Mesodermal cell (in vitro differentiated cells): ENCODE data around the gene CNTF.

Experiments used
- H3K27ac ChIP-seq: 2 replicates; pipeline ENCODE4 v1.7.0; 2013; ENCODE audit warnings: mild to moderate bottlenecking, low read depth, low read length, moderate library complexity; ENCODE audit not compliant: severe bottlenecking
- H3K36me3 ChIP-seq: 2 replicates; pipeline ENCODE4 v1.7.1; 2013; ENCODE audit warnings: mild to moderate bottlenecking, low read length, moderate library complexity; ENCODE audit not compliant: control insufficient read depth, insufficient read depth
- H3K4me1 ChIP-seq: one replicate; pipeline ENCODE4 v1.7.1; 2013; ENCODE audit warnings: mild to moderate bottlenecking, low read length; ENCODE audit not compliant: insufficient read depth, control insufficient read depth, poor library complexity, severe bottlenecking
- H3K4me3 ChIP-seq: 2 replicates; pipeline ENCODE4 v1.7.0; 2013; ENCODE audit warnings: low read length, control low read depth, mild to moderate bottlenecking; ENCODE audit not compliant: insufficient read depth, poor library complexity, severe bottlenecking; ENCODE audit errors: extremely low read depth
- H3K9me3 ChIP-seq: 2 replicates; pipeline ENCODE4 v1.7.1; 2013; ENCODE audit warnings: mild to moderate bottlenecking, low read length, moderate library complexity; ENCODE audit not compliant: control insufficient read depth
- WGBS, 2 experiments: methylation state at CpG; one replicate each; pipeline ENCODE4 v1.1.5; 2013; ENCODE audit warnings: missing lambda C conversion rate in 2 of 2; ENCODE audit not compliant: insufficient coverage in 2 of 2; 5-methylcytosine and 5-hydroxymethylcytosine counted together

The CNTF gene

DNA sequence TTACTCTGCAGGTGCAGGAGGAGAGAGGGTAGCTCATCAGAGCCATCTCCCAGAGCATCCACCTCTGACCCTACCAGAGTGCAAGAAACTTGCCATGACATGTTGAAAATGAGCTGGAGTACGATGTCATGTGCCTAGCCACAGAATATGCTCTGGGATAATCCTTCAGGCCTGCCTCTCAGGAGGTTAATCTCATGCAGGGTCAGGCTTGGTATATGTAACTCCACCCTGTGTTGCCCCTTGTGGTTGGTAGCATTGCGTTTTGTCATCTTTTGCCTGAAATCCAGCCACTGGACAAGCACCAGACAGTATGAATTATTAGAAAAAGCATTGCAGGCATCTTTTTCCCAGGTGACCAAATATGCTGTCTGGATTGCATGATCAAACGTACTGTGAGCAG lies 36.2 kb downstream of the CNTF start:
- WGBS, 2 experiments = 68 to 80% methylated on average over 2 of the region's 3 CpGs
- Histone ChIP-seq H3K4me3 (no peak overlapping the region), H3K9me3 (no peaks in the 10 kb centered on the region), H3K27ac (no peak overlapping the region), H3K4me1 (no peaks in the 10 kb centered on the region), H3K36me3 (no peaks in the 10 kb centered on the region)

DNA sequence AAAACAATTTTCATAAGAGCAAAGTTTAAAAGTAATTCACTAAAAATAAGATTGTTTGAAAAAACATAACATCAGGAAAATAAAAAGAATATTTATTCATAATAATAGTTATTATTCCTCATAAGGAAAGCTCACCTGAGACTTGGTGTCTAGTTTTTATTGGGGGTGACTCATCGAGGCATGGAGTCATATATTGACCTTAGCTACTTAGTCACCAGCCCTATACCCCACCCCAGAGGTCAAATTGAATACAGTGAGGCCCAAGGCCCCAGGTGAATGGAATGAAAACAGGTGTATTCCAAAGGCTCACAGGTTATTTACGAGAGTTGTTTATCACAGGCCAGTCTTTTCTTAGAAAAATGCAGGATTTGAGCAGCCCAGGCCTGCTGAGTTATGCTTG lies 36.9 kb downstream of the CNTF start:
- H3K4me1 ChIP-seq = no peaks in the 10 kb centered on the region
- 67 to 73% methylated on average over 1 of the region's 2 CpGs for WGBS, 2 experiments
- no peaks in the 10 kb centered on the region for H3K36me3 ChIP-seq
- no peak overlapping the region for H3K27ac ChIP-seq
- no peak overlapping the region for H3K4me3 ChIP-seq
- no peaks in the 10 kb centered on the region for H3K9me3 ChIP-seq

DNA sequence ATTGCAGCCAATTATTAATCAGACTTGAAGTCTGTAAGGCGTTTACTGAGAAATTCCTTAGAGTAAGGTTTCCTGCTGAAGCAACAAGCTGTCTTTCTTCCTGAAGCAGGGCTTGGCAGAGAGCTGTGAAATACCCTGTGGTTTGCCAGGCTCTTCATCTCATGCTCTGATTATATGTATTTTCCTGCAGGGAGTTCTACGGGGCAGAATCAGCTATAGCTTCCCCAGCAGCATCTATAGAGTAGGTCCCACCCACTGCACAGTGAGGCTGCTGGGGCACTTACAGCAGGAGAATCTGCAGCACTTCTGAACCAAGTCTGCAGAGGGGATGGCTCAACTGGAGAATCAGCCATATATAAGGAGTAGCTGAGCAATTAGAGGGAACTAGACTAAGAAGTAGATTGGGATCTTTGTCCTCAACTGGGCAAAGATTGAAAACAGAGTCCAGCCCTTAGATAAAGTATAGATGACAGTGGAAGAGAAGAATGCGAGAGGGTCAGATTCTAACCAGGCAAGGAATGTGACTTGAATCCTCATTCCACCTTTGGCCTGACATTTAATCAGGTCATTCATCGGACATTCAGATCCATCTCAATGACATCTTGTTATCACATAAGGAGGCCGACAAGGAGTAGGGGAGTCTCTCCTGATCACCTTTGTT lies 37.6 kb downstream of the CNTF start:
- no peaks in the 10 kb centered on the region for H3K36me3 ChIP-seq
- WGBS, 2 experiments = 78 to 100% methylated on average over 1 to 2 of the region's 5 CpGs
- no peak overlapping the region for H3K4me3 ChIP-seq
- no peaks in the 10 kb centered on the region for H3K9me3 ChIP-seq
- H3K4me1 ChIP-seq = no peaks in the 10 kb centered on the region
- no peak overlapping the region for H3K27ac ChIP-seq

DNA sequence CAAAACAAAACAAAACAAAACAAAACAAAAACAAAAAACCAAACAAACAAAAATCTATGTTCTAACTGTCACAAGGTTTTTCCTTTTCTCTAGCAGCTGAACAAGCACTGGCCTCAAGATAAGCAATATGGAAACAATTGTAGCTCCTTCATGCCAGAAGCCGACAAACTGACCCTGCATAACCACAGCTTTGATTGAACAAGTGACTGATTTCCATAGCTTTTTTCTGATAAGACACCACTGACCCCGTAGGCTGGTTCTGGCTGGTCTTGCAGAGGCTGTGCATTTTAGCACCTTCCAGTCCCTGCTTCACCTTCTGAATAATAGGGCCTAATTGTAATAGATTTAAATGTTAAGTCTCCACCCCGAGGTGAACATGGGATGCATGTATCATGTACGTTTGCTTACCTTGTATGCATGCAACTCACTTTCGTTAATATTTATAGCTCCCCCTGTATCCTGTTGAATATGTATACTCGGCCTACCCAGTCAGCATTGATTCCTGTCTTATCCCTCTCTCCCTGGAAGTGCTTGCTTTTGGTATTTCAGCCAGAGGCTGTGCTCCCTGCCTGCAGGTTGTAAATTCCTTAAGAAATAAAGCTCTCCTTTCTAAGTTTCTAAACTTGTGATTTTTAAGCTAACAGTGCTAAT lies 49.6 kb downstream of the CNTF start:
- Histone ChIP-seq H3K9me3 (no peaks in the 10 kb centered on the region), H3K4me3 (no peak overlapping the region), H3K27ac (no peak overlapping the region), H3K4me1 (no peaks in the 10 kb centered on the region), H3K36me3 (no peaks in the 10 kb centered on the region)
- WGBS, 2 experiments = 81 to 84% methylated on average over 5 of the region's 6 CpGs

DNA sequence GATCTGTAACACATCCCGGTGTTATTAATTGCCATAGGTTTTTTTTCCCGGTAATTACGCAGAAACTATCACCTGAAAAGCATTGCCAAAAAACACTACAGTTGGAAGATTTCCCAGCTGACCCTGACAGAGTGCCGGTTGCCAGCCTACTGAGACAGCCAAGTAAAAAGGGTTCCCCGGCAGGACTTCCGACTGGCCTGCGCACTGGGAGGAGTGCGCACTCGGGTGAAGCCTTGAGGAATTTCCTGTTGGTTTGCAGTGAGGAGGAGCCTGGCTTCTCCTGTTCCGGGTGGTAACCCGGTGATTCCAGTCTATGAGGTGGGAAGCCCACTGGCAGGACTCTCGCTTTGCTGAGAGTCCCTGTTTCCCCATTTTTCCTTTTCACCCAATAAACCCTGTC lies 52.1 kb downstream of the CNTF start:
- H3K9me3 ChIP-seq = peaks cover 1% of the 10 kb centered on the region
- 90 to 92% methylated on average over 9 to 10 of the region's 12 CpGs for WGBS, 2 experiments

More for the DNA sequence above, 52.1 kb downstream of the CNTF start:
- no peak overlapping the region for H3K4me3 ChIP-seq
- no peaks in the 10 kb centered on the region for H3K4me1 ChIP-seq
- H3K27ac ChIP-seq = no peak overlapping the region
- no peaks in the 10 kb centered on the region for H3K36me3 ChIP-seq
